SU-DHL-6 (cell line): Measurements from ENCODE around the gene DIPK1A.

Source experiments
- EZH2phosphoT487 ChIP-seq: fragments of 200-600 bp; sonication (generic), shearing (Covaris generic); conservative IDR thresholded peaks from 2 replicates; pipeline ENCODE4 v1.6.1; 2018; ENCODE audit warnings: mild to moderate bottlenecking, antibody characterized with exemption, low read length, moderate library complexity, mixed read lengths
- TF ChIP-seq, protein P1 (sequence below): fragments of 200-600 bp; sonication (generic); IDR thresholded peaks from one replicate; pipeline ENCODE4 v1.5.1; 2017; ENCODE audit warnings: antibody characterized with exemption, mild to moderate bottlenecking, low read length, moderate library complexity; ENCODE audit not compliant: insufficient read depth, poor library complexity, severe bottlenecking

DNA sequence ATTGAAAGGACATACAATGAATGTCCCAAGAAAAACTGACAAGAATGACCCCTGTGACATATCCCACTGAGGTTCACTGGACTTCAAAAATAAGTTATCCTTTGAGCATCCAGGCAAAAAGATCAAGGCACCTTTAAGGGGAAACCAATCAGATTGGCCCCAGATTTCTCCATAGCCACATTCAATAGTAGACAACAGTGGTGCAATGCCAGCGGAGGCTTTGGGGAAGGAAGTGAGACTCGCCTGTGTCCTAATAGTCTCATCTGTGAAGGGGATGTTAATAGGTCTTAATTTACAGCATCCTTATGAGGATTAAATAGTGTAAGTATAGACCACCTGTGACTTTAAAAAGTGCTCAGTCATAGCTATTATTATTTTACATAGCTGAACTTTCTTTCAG, 108.0 kb downstream of the DIPK1A start:
- TF ChIP-seq, protein P1, sequence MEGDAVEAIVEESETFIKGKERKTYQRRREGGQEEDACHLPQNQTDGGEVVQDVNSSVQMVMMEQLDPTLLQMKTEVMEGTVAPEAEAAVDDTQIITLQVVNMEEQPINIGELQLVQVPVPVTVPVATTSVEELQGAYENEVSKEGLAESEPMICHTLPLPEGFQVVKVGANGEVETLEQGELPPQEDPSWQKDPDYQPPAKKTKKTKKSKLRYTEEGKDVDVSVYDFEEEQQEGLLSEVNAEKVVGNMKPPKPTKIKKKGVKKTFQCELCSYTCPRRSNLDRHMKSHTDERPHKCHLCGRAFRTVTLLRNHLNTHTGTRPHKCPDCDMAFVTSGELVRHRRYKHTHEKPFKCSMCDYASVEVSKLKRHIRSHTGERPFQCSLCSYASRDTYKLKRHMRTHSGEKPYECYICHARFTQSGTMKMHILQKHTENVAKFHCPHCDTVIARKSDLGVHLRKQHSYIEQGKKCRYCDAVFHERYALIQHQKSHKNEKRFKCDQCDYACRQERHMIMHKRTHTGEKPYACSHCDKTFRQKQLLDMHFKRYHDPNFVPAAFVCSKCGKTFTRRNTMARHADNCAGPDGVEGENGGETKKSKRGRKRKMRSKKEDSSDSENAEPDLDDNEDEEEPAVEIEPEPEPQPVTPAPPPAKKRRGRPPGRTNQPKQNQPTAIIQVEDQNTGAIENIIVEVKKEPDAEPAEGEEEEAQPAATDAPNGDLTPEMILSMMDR: no peak
- no peak for TF ChIP-seq EZH2phosphoT487
